ENCODE data around the gene LRRC39. TPM values are rescaled to one million over a fixed set of nuclear protein-coding genes. Genes with fewer than 3 reads are reported as not detected.

Gene LRRC39
- total RNA-seq, 2 donors from 2014 or later = 0.37 TPM; not detected in 1

- no peak overlapping the region for H3K27ac ChIP-seq
- H3K4me3 ChIP-seq = no peak overlapping the region
- TF ChIP-seq CTCF (IDR thresholded peaks at IDR 0.05) = no peak
- no peak overlapping the region for H3K9ac ChIP-seq (ENCODE audit: low read depth in 2 of 2, low read length in 2 of 2)
- H3K4me1 ChIP-seq = peaks cover 6% of the 10 kb centered on the region
- H3K36me3 ChIP-seq = peaks cover 11% of the 10 kb centered on the region
- DNase-seq = no peak
- intact Hi-C loops (cut with DNase I) = loop anchor here (10.0 kb wide), 3 partner anchors 127 to 327 kb away; partner anchors contain the start of genes CDC14A and RTCA
- H3K9me3 ChIP-seq = no peaks in the 10 kb centered on the region
- H3K27me3 ChIP-seq = no peaks in the 10 kb centered on the region
These were observed 40.5 kb downstream of the LRRC39 start for GRCh38 chr1:100137602-100138001.

GRCh38 chr1:100134872-100135271 lies 43.2 kb downstream of the LRRC39 start:
- TF ChIP-seq CTCF (IDR thresholded peaks at IDR 0.05) = no peak
- intact Hi-C loops (cut with DNase I) = loop anchor here (10.0 kb wide), 3 partner anchors 130 to 330 kb away; partner anchors contain the start of genes CDC14A and RTCA

GRCh38 chr1:100132566-100133477 lies 45.2 kb downstream of the LRRC39 start, which contains the start of the genes SASS6 and TRMT13:
Gene SASS6, minus strand, starts transcription at chr1:100132930. Its CDS starts 116 bp downstream, at chr1:100132814.
Gene TRMT13, plus strand, starts transcription at chr1:100133163. Its CDS starts 6 bp downstream, at chr1:100133169.
- DNase-seq = peak; percentile 99
- H3K27me3 ChIP-seq = no peaks in the 10 kb centered on the region
- peak within 1 kb of the TSS; percentile 67 to 73 for H3K9ac ChIP-seq (ENCODE audit: low read depth in 2 of 2, low read length in 2 of 2)
- peak within 1 kb of the TSS; percentile 76 for H3K4me3 ChIP-seq
- intact Hi-C loops (cut with DNase I) = loop anchor here (10.0 kb wide), 3 partner anchors 132 to 332 kb away; partner anchors contain the start of genes CDC14A and RTCA
- H3K9me3 ChIP-seq = no peaks in the 10 kb centered on the region
- H3K27ac ChIP-seq = peak within 1 kb of the TSS; percentile 59
- H3K36me3 ChIP-seq = peaks cover 4% of the 10 kb centered on the region
- H3K4me1 ChIP-seq = peaks cover 11% of the 10 kb centered on the region
- no peak for TF ChIP-seq CTCF (IDR thresholded peaks at IDR 0.05)

More at GRCh38 chr1:100134872-100135271, 43.2 kb downstream of the LRRC39 start:
- Histone ChIP-seq H3K9me3 (no peaks in the 10 kb centered on the region), H3K4me3 (no peak overlapping the region), H3K9ac (ENCODE audit: low read depth in 2 of 2, low read length in 2 of 2) (no peak overlapping the region), H3K36me3 (peaks cover 11% of the 10 kb centered on the region), H3K27ac (no peak overlapping the region), H3K27me3 (no peaks in the 10 kb centered on the region), H3K4me1 (peaks cover 11% of the 10 kb centered on the region)
- no peak for DNase-seq

GRCh38 chr1:100131623-100132022 lies 46.4 kb downstream of the LRRC39 start:
- intact Hi-C loops (cut with DNase I) = loop anchor here (10.0 kb wide), 3 partner anchors 133 to 333 kb away; partner anchors contain the start of genes CDC14A and RTCA
- no peak overlapping the region for H3K9ac ChIP-seq (ENCODE audit: low read depth in 2 of 2, low read length in 2 of 2)
- no peak for DNase-seq

More at GRCh38 chr1:100131623-100132022, 46.4 kb downstream of the LRRC39 start:
- Histone ChIP-seq H3K27ac (no peak overlapping the region), H3K4me3 (no peak overlapping the region), H3K36me3 (no peaks in the 10 kb centered on the region), H3K4me1 (peaks cover 11% of the 10 kb centered on the region), H3K9me3 (no peaks in the 10 kb centered on the region), H3K27me3 (no peaks in the 10 kb centered on the region)
- TF ChIP-seq CTCF (IDR thresholded peaks at IDR 0.05) = no peak

Data from colonic mucosa (tissue), 4 donors.